Prostate gland (tissue), 2 donors: ENCODE results near the gene APLNR. TPM values are rescaled to one million over a fixed set of nuclear protein-coding genes. Genes with fewer than 3 reads are reported as not detected.

ENCODE experiments used
- DNase-seq: peaks from one replicate; pipeline ENCODE4 v3.0.0-alpha.2; 2019; ENCODE audit warnings: low spot score
- H3K27ac ChIP-seq, 2 donors: fragments of 200-600 bp; sonication (generic); 2 replicates each; pipeline ENCODE4 v1.5.1; 2017 to 2019
- H3K27me3 ChIP-seq: fragments of 200-600 bp; sonication (generic); replicated peaks from 2 replicates; pipeline ENCODE4 v1.5.1; 2019; ENCODE audit not compliant: insufficient read depth
- H3K36me3 ChIP-seq, 2 donors: fragments of 200-600 bp; sonication (generic); 1 replicate in 1 of 2; 2 replicates in 1 of 2; pipeline versions ENCODE4 v1.5.1 to v1.8.1; 2017 to 2019
- H3K4me1 ChIP-seq: fragments of 200-600 bp; sonication (generic); replicated peaks from 2 replicates; pipeline ENCODE4 v1.5.1; 2019
- H3K4me3 ChIP-seq, 2 donors: fragments of 200-600 bp; sonication (generic); 2 replicates each; pipeline ENCODE4 v1.5.1; 2017 to 2019
- H3K9me3 ChIP-seq: fragments of 200-600 bp; sonication (generic); 2 replicates; pipeline ENCODE4 v1.5.1; 2017
- CTCF ChIP-seq, 4 experiments: fragments of 200-600 bp in 2 of 4; fragments of 450-650 bp in 2 of 4; sonication (generic) in 2 of 4; IDR thresholded peaks; 1 replicate in 3 of 4; 2 replicates in 1 of 4; pipeline ENCODE4 v1.5.1; 2016 to 2019; ENCODE audit warnings: antibody characterized with exemption in 4 of 4, mild to moderate bottlenecking in 2 of 4, moderate library complexity in 2 of 4
- POLR2A ChIP-seq: fragments of 450-650 bp; IDR thresholded peaks from one replicate; pipeline ENCODE4 v1.6.1; 2016; ENCODE audit warnings: antibody characterized with exemption, mild to moderate bottlenecking
- POLR2AphosphoS5 ChIP-seq: sonication (generic); formaldehyde crosslinking; IDR thresholded peaks from one replicate; pipeline ENCODE4 v1.6.1; 2017; ENCODE audit warnings: antibody characterized with exemption
- WGBS: methylation state at CpG from one replicate; pipeline ENCODE4 v1.1.5; 2018; 5-methylcytosine and 5-hydroxymethylcytosine counted together
- intact Hi-C: fragments of 100-400 bp; cut with DNase I; formaldehyde crosslinking; loops from one replicate; pipeline ENCODE4 v1.14.2; 2022
- total RNA-seq, 2 donors: library from RNA; depleted of rRNA; stranded (reverse); fragments of >200 nt; gene quantifications; one replicate each; pipeline ENCODE4 v1.1.0, GENCODE V29; 2016

The APLNR gene
- total RNA-seq, 2 donors from 2014 or later = 1.7 TPM; not detected in 1

GRCh38 chr11:57251491-57252104, 14.5 kb upstream of the APLNR start:
- H3K4me3 ChIP-seq = no peak overlapping the region
- WGBS = 39% methylated on average over 5 of the region's 5 CpGs
- no peaks in the 10 kb centered on the region for H3K4me1 ChIP-seq
- DNase-seq = no peak
- H3K27ac ChIP-seq = no peak overlapping the region
- no peaks in the 10 kb centered on the region for H3K27me3 ChIP-seq
- intact Hi-C loops = no loop called here
- no peaks in the 10 kb centered on the region for H3K36me3 ChIP-seq
- TF ChIP-seq CTCF (IDR thresholded peaks at IDR 0.05) (no peak), POLR2AphosphoS5 (no peak), POLR2A (no peak)
- no peaks in the 10 kb centered on the region for H3K9me3 ChIP-seq

- intact Hi-C loops = no loop called here
- H3K27ac ChIP-seq = no peak overlapping the region
- no peak for DNase-seq
- H3K9me3 ChIP-seq = no peaks in the 10 kb centered on the region
- TF ChIP-seq POLR2A = no peak
- TF ChIP-seq CTCF (IDR thresholded peaks at IDR 0.05) = no peak
- no peak for TF ChIP-seq POLR2AphosphoS5
- no peak overlapping the region for H3K4me3 ChIP-seq
- WGBS = 78% methylated on average over 2 of the region's 2 CpGs
- H3K36me3 ChIP-seq = no peaks in the 10 kb centered on the region
- no peaks in the 10 kb centered on the region for H3K4me1 ChIP-seq
- no peaks in the 10 kb centered on the region for H3K27me3 ChIP-seq
These were observed 14.0 kb upstream of the APLNR start for GRCh38 chr11:57251037-57251436.

GRCh38 chr11:57249384-57250319, 12.6 kb upstream of the APLNR start:
- no peaks in the 10 kb centered on the region for H3K27me3 ChIP-seq
- WGBS = 44% methylated on average over 10 of the region's 10 CpGs
- peak; percentile 30 for TF ChIP-seq POLR2AphosphoS5
- peak; percentile 36 to 83 (median 78) for TF ChIP-seq CTCF (IDR thresholded peaks at IDR 0.05)
- TF ChIP-seq POLR2A = no peak
- intact Hi-C loops = loop anchor here (1.0 to 10.0 kb wide), 2 partner anchors 135 to 408 kb away; no protein-coding TSS in a partner anchor
- no peaks in the 10 kb centered on the region for H3K36me3 ChIP-seq
- H3K9me3 ChIP-seq = no peaks in the 10 kb centered on the region
- H3K4me1 ChIP-seq = no peaks in the 10 kb centered on the region
- H3K27ac ChIP-seq = no peak overlapping the region
- peak; percentile 53 for DNase-seq
- no peak overlapping the region for H3K4me3 ChIP-seq

GRCh38 chr11:57248780-57249383, 11.8 kb upstream of the APLNR start:
- TF ChIP-seq CTCF (IDR thresholded peaks at IDR 0.05) (peak; percentile 21 to 58 (median 39)), POLR2AphosphoS5 (no peak), POLR2A (no peak)
- peak; percentile 24 for DNase-seq
- H3K27me3 ChIP-seq = no peaks in the 10 kb centered on the region
- H3K4me3 ChIP-seq = no peak overlapping the region
- no peaks in the 10 kb centered on the region for H3K4me1 ChIP-seq
- H3K27ac ChIP-seq = no peak overlapping the region
- H3K9me3 ChIP-seq = no peaks in the 10 kb centered on the region
- no peaks in the 10 kb centered on the region for H3K36me3 ChIP-seq
- intact Hi-C loops = loop anchor here (1.0 to 10.0 kb wide), 2 partner anchors 134 to 408 kb away; no protein-coding TSS in a partner anchor
- 38% methylated on average over 9 of the region's 9 CpGs for WGBS
